ENCODE data around the gene SYS1.

The SYS1 gene

DNA sequence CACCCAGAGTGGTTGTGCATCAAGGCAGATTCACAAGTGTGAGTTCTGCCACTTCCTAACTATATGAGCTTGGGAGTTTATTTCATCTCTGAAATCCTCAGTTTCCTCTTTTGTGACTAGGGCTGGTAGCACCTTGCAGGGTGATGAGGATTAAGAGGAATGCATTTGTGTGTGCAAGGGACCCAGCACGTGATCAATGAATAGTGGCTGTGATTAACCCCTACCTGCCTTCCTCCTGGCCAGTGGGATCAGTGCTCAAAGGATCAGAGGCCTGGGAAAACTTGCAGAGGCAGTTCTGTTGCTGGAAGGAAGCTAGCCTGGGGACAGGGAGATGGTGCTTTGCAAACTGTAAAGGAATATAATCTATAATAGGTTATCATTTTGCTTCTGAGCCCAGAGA, 22.0 kb upstream of the SYS1 start:
- peak overlapping the region; percentile 80 for H3K4ac ChIP-seq (ENCODE audit: low read depth, low read length)
- H3K4me1 ChIP-seq (ENCODE audit: control insufficient read depth in 1 of 2, insufficient read depth in 2 of 2, low read length in 2 of 2): peaks cover 72 to 89% of the 10 kb centered on the region in 2 experiments
- H2BK12ac ChIP-seq (ENCODE audit: low read length): peak overlapping the region; percentile 58
- peak overlapping the region; percentile 44 for H4K91ac ChIP-seq (ENCODE audit: low read depth, low read length)
- no peak for DNase-seq
- WGBS (ENCODE audit: extremely low coverage, insufficient coverage, insufficient read length): no CpG with 5 or more reads among the region's 1 CpG
- H3K9me3 ChIP-seq (ENCODE audit: insufficient read depth, low read depth, low read length): no peaks in the 10 kb centered on the region
- H2BK5ac ChIP-seq (ENCODE audit: low read depth, low read length, poor library complexity): no peak overlapping the region
- H3K23ac ChIP-seq (ENCODE audit: low read length): no peak overlapping the region
- no peak overlapping the region for H3K14ac ChIP-seq (ENCODE audit: low read length)
- H2BK120ac ChIP-seq (ENCODE audit: insufficient read depth, low read length, poor library complexity): no peak overlapping the region
- H3K36me3 ChIP-seq (ENCODE audit: control insufficient read depth in 1 of 2, insufficient read depth in 2 of 2, low read length in 2 of 2): peaks cover 7 to 14% of the 10 kb centered on the region in 2 experiments
- H3K4me3 ChIP-seq (ENCODE audit: low read depth, low read length): no peak overlapping the region
- peak overlapping the region; percentile 17 for H3K4me2 ChIP-seq (ENCODE audit: low read length)
- H3K79me1 ChIP-seq (ENCODE audit: low read length): peaks cover 61% of the 10 kb centered on the region
- H4K12ac ChIP-seq (ENCODE audit: low read depth, low read length): no peak overlapping the region
- H3K27me3 ChIP-seq (ENCODE audit: insufficient read depth, low read length): no peaks in the 10 kb centered on the region
- no peak overlapping the region for H2AK5ac ChIP-seq (ENCODE audit: low read length)
- no peak overlapping the region for H4K8ac ChIP-seq (ENCODE audit: low read depth, low read length)
- no peak overlapping the region for H2AFZ ChIP-seq (ENCODE audit: insufficient read depth, low read length, poor library complexity)
- peaks cover 46% of the 10 kb centered on the region for H3K79me2 ChIP-seq (ENCODE audit: control insufficient read depth, insufficient read depth, low read length, poor library complexity)
- H3K9ac ChIP-seq (ENCODE audit: low read length): no peak overlapping the region
- H3K18ac ChIP-seq (ENCODE audit: low read length): peak overlapping the region; percentile 2
- peak overlapping the region; percentile 97 for H3K27ac ChIP-seq (ENCODE audit: low read depth, low read length)

- peak overlapping the region; percentile 70 for H3K4me2 ChIP-seq (ENCODE audit: low read length)
- H3K36me3 ChIP-seq (ENCODE audit: control insufficient read depth in 1 of 2, insufficient read depth in 2 of 2, low read length in 2 of 2): peaks cover 7 to 14% of the 10 kb centered on the region in 2 experiments
- no peak overlapping the region for H3K23ac ChIP-seq (ENCODE audit: low read length)
- H2AFZ ChIP-seq (ENCODE audit: insufficient read depth, low read length, poor library complexity): no peak overlapping the region
- H4K8ac ChIP-seq (ENCODE audit: low read depth, low read length): peak overlapping the region; percentile 56
- peak overlapping the region; percentile 35 for H3K9ac ChIP-seq (ENCODE audit: low read length)
- no peaks in the 10 kb centered on the region for H3K27me3 ChIP-seq (ENCODE audit: insufficient read depth, low read length)
- peak overlapping the region; percentile 92 for H2BK12ac ChIP-seq (ENCODE audit: low read length)
- no peak overlapping the region for H4K12ac ChIP-seq (ENCODE audit: low read depth, low read length)
- H3K4me1 ChIP-seq (ENCODE audit: control insufficient read depth in 1 of 2, insufficient read depth in 2 of 2, low read length in 2 of 2): peaks cover 76 to 93% of the 10 kb centered on the region in 2 experiments
- peak overlapping the region; percentile 88 for H3K4ac ChIP-seq (ENCODE audit: low read depth, low read length)
- no peak for DNase-seq
- H2AK5ac ChIP-seq (ENCODE audit: low read length): peak overlapping the region; percentile 80
- H2BK5ac ChIP-seq (ENCODE audit: low read depth, low read length, poor library complexity): peak overlapping the region; percentile 57
- H3K14ac ChIP-seq (ENCODE audit: low read length): peak overlapping the region; percentile 47
- WGBS (ENCODE audit: extremely low coverage, insufficient coverage, insufficient read length): no CpG with 5 or more reads among the region's 3 CpGs
- H3K9me3 ChIP-seq (ENCODE audit: insufficient read depth, low read depth, low read length): no peaks in the 10 kb centered on the region
- peak overlapping the region; percentile 82 for H4K91ac ChIP-seq (ENCODE audit: low read depth, low read length)
- peak overlapping the region; percentile 97 for H3K27ac ChIP-seq (ENCODE audit: low read depth, low read length)
- peaks cover 51% of the 10 kb centered on the region for H3K79me2 ChIP-seq (ENCODE audit: control insufficient read depth, insufficient read depth, low read length, poor library complexity)
- H3K4me3 ChIP-seq (ENCODE audit: low read depth, low read length): peak overlapping the region; percentile 39
- H2BK120ac ChIP-seq (ENCODE audit: insufficient read depth, low read length, poor library complexity): peak overlapping the region; percentile 83
- peaks cover 66% of the 10 kb centered on the region for H3K79me1 ChIP-seq (ENCODE audit: low read length)
- H3K18ac ChIP-seq (ENCODE audit: low read length): peak overlapping the region; percentile 27
These were observed 21.4 kb upstream of the SYS1 start for GRCh38 chr20:45341579-45341938.

- no peak overlapping the region for H4K12ac ChIP-seq (ENCODE audit: low read depth, low read length)
- peak overlapping the region; percentile 97 for H3K27ac ChIP-seq (ENCODE audit: low read depth, low read length)
- peak overlapping the region; percentile 80 for H2AK5ac ChIP-seq (ENCODE audit: low read length)
- H2BK120ac ChIP-seq (ENCODE audit: insufficient read depth, low read length, poor library complexity): peak overlapping the region; percentile 83
- no peak overlapping the region for H3K23ac ChIP-seq (ENCODE audit: low read length)
- peaks cover 52% of the 10 kb centered on the region for H3K79me2 ChIP-seq (ENCODE audit: control insufficient read depth, insufficient read depth, low read length, poor library complexity)
- H2BK5ac ChIP-seq (ENCODE audit: low read depth, low read length, poor library complexity): peak overlapping the region; percentile 57
- H3K4ac ChIP-seq (ENCODE audit: low read depth, low read length): peak overlapping the region; percentile 88
- H3K79me1 ChIP-seq (ENCODE audit: low read length): peaks cover 63% of the 10 kb centered on the region
- WGBS (ENCODE audit: extremely low coverage, insufficient coverage, insufficient read length): no CpG with 5 or more reads among the region's 16 CpGs
- H3K9me3 ChIP-seq (ENCODE audit: insufficient read depth, low read depth, low read length): no peaks in the 10 kb centered on the region
- no peak overlapping the region for H3K4me3 ChIP-seq (ENCODE audit: low read depth, low read length)
- H4K8ac ChIP-seq (ENCODE audit: low read depth, low read length): peak overlapping the region; percentile 56
- peaks cover 70 to 88% of the 10 kb centered on the region in 2 experiments for H3K4me1 ChIP-seq (ENCODE audit: control insufficient read depth in 1 of 2, insufficient read depth in 2 of 2, low read length in 2 of 2)
- peak overlapping the region; percentile 70 for H3K4me2 ChIP-seq (ENCODE audit: low read length)
- no peak overlapping the region for H2AFZ ChIP-seq (ENCODE audit: insufficient read depth, low read length, poor library complexity)
- H3K14ac ChIP-seq (ENCODE audit: low read length): peak overlapping the region; percentile 78
- H3K36me3 ChIP-seq (ENCODE audit: control insufficient read depth in 1 of 2, insufficient read depth in 2 of 2, low read length in 2 of 2): peaks cover 7 to 14% of the 10 kb centered on the region in 2 experiments
- H4K91ac ChIP-seq (ENCODE audit: low read depth, low read length): peak overlapping the region; percentile 88
- H3K18ac ChIP-seq (ENCODE audit: low read length): peak overlapping the region; percentile 27
- DNase-seq: peak; percentile 77 to 80
- H2BK12ac ChIP-seq (ENCODE audit: low read length): peak overlapping the region; percentile 94
- H3K27me3 ChIP-seq (ENCODE audit: insufficient read depth, low read length): no peaks in the 10 kb centered on the region
- peak overlapping the region; percentile 35 for H3K9ac ChIP-seq (ENCODE audit: low read length)
These were observed 20.8 kb upstream of the SYS1 start for GRCh38 chr20:45341939-45342854.

DNA sequence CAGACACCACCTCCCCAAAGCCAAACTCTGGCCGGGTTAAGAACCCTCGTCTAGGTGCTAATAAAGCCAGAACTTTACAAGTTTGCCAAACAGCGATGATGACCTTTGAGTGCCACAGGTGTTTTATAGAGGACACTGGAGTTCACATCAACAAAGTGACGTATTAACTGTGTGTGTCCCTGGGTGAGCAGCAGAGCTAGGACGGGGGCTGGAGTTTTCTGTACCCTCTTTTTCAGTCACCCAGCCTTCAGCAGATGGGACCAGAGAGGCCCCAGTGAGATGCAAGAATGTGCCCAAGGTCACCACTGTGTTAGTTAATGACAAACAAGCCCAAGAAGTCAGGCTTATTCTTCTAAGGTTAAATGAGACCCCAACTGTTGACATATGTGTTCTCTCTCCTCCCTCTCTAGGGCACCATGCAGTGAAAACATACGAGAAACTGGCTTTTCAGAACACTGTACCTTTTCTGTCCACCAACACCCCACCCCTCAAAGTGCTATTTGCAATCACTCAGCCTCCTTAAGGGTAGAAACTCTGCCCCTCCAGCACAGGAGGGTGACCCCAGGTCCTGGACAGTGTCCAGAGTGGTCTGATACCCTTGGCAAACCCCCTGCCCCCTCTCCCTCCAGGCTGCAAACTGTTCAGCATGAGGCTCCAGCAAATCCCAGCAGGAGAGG, 20.0 kb upstream of the SYS1 start:
- peak overlapping the region; percentile 94 for H2BK12ac ChIP-seq (ENCODE audit: low read length)
- H3K18ac ChIP-seq (ENCODE audit: low read length): peak overlapping the region; percentile 89
- H3K9ac ChIP-seq (ENCODE audit: low read length): peak overlapping the region; percentile 24
- WGBS (ENCODE audit: extremely low coverage, insufficient coverage, insufficient read length): no CpG with 5 or more reads among the region's 6 CpGs
- no peak overlapping the region for H2AFZ ChIP-seq (ENCODE audit: insufficient read depth, low read length, poor library complexity)
- H4K12ac ChIP-seq (ENCODE audit: low read depth, low read length): no peak overlapping the region
- H2BK5ac ChIP-seq (ENCODE audit: low read depth, low read length, poor library complexity): peak overlapping the region; percentile 29
- H2BK120ac ChIP-seq (ENCODE audit: insufficient read depth, low read length, poor library complexity): peak overlapping the region; percentile 45
- H3K4me1 ChIP-seq (ENCODE audit: control insufficient read depth in 1 of 2, insufficient read depth in 2 of 2, low read length in 2 of 2): peaks cover 63 to 81% of the 10 kb centered on the region in 2 experiments
- H4K8ac ChIP-seq (ENCODE audit: low read depth, low read length): peak overlapping the region; percentile 55
- H3K9me3 ChIP-seq (ENCODE audit: insufficient read depth, low read depth, low read length): no peaks in the 10 kb centered on the region
- peaks cover 55% of the 10 kb centered on the region for H3K79me2 ChIP-seq (ENCODE audit: control insufficient read depth, insufficient read depth, low read length, poor library complexity)
- no peak for DNase-seq
- H3K14ac ChIP-seq (ENCODE audit: low read length): peak overlapping the region; percentile 78
- H3K23ac ChIP-seq (ENCODE audit: low read length): no peak overlapping the region
- no peaks in the 10 kb centered on the region for H3K27me3 ChIP-seq (ENCODE audit: insufficient read depth, low read length)
- H3K4ac ChIP-seq (ENCODE audit: low read depth, low read length): peak overlapping the region; percentile 17
- peak overlapping the region; percentile 88 for H4K91ac ChIP-seq (ENCODE audit: low read depth, low read length)
- H2AK5ac ChIP-seq (ENCODE audit: low read length): peak overlapping the region; percentile 46
- peaks cover 7 to 14% of the 10 kb centered on the region in 2 experiments for H3K36me3 ChIP-seq (ENCODE audit: control insufficient read depth in 1 of 2, insufficient read depth in 2 of 2, low read length in 2 of 2)
- H3K79me1 ChIP-seq (ENCODE audit: low read length): peaks cover 63% of the 10 kb centered on the region
- H3K4me2 ChIP-seq (ENCODE audit: low read length): peak overlapping the region; percentile 70
- H3K27ac ChIP-seq (ENCODE audit: low read depth, low read length): peak overlapping the region; percentile 97
- no peak overlapping the region for H3K4me3 ChIP-seq (ENCODE audit: low read depth, low read length)

Data from trophoblast cell (in vitro differentiated cells and primary cell).